ENCODE results near the gene CABLES2.

Gene CABLES2

GRCh38 chr20:62418709-62419487 lies 11.8 kb upstream of the CABLES2 start:
- no peak for DNase-seq (ENCODE audit: low read depth in 1 of 2, low spot score in 1 of 2)

GRCh38 chr20:62417981-62418708 lies 11.1 kb upstream of the CABLES2 start:
- no peak for DNase-seq (ENCODE audit: low read depth in 1 of 2, low spot score in 1 of 2)

GRCh38 chr20:62416651-62417637 lies 9.9 kb upstream of the CABLES2 start:
- DNase-seq (ENCODE audit: low read depth in 1 of 2, low spot score in 1 of 2), result no peak

- no peak for DNase-seq (ENCODE audit: low read depth in 1 of 2, low spot score in 1 of 2)
These were observed 8.4 kb upstream of the CABLES2 start for GRCh38 chr20:62415354-62416111.

- no peak for DNase-seq (ENCODE audit: low read depth in 1 of 2, low spot score in 1 of 2)
These were observed 6.9 kb upstream of the CABLES2 start for GRCh38 chr20:62413896-62414481.

- DNase-seq (ENCODE audit: low read depth in 1 of 2, low spot score in 1 of 2), result no peak
These were observed 6.0 kb upstream of the CABLES2 start for GRCh38 chr20:62413025-62413570.

GRCh38 chr20:62412194-62413024 lies 5.3 kb upstream of the CABLES2 start:
- DNase-seq (ENCODE audit: low read depth in 1 of 2, low spot score in 1 of 2), result no peak

- no peak for DNase-seq (ENCODE audit: low read depth in 1 of 2, low spot score in 1 of 2)
These were observed 4.6 kb upstream of the CABLES2 start for GRCh38 chr20:62411479-62412193.

GRCh38 chr20:62410746-62411478 lies 3.8 kb upstream of the CABLES2 start:
- DNase-seq (ENCODE audit: low read depth in 1 of 2, low spot score in 1 of 2), result no peak

- DNase-seq (ENCODE audit: low read depth in 1 of 2, low spot score in 1 of 2), result peak in 1 of 2 donors; percentile 14
These were observed 3.1 kb upstream of the CABLES2 start for GRCh38 chr20:62409931-62410745.

- DNase-seq (ENCODE audit: low read depth in 1 of 2, low spot score in 1 of 2), result no peak
These were observed 2.2 kb upstream of the CABLES2 start for GRCh38 chr20:62409086-62409853.

- DNase-seq (ENCODE audit: low read depth in 1 of 2, low spot score in 1 of 2), result no peak
These were observed 1.6 kb upstream of the CABLES2 start for GRCh38 chr20:62408640-62409039.

GRCh38 chr20:62408055-62408454 lies 970 bp upstream of the CABLES2 start:
- no peak for DNase-seq (ENCODE audit: low read depth in 1 of 2, low spot score in 1 of 2)

- DNase-seq (ENCODE audit: low read depth in 1 of 2, low spot score in 1 of 2), result no peak
These were observed 379 bp downstream of the CABLES2 start for GRCh38 chr20:62406635-62407176.

- DNase-seq (ENCODE audit: low read depth in 1 of 2, low spot score in 1 of 2), result no peak
These were observed 1.0 kb downstream of the CABLES2 start for GRCh38 chr20:62405981-62406513.
